NT2/D1 (cell line): ENCODE data around the gene CALCR.

Experiments used
- YY1 ChIP-seq: IDR thresholded peaks from 2 replicates; pipeline ENCODE4 v1.6.1; 2011; ENCODE audit not compliant: insufficient read length, insufficient read depth
- ZNF274 ChIP-seq: IDR thresholded peaks from 2 replicates; pipeline ENCODE4 v1.6.1; 2011; ENCODE audit warnings: mild to moderate bottlenecking, low read depth, low read length

DNA sequence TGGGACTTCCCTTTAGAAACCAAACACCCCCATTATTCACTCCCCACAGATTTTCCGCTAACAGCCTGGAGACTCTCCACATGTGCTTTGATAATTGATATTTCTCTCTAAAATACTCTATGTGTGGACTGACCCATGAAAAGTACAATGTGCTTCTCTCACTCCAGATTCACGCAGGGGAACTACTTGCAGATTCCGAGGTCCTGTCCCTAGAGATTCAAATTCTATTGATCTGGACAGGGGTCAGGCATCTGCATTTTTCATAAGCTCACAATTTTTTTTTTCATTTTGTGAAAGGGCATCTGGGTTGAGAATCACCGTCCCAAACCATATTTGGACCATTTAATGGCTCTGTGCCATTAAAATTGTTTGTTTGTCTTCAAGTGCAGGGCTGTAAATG lies 98.7 kb downstream of the CALCR start:
- no peak for TF ChIP-seq ZNF274
- TF ChIP-seq YY1, result no peak
